Small intestine (tissue), 7 donors: ENCODE data around the gene MBD6. TPM values are rescaled to one million over a fixed set of nuclear protein-coding genes. Genes with fewer than 3 reads are reported as not detected.
"Not testable (repeated sequence)": the region's sequence is repeated elsewhere in the genome, so short reads cannot be mapped to it uniquely, and the experiment has no call there.

Experiments
- DNase-seq, 2 donors: peaks; one replicate each; pipeline versions ENCODE4 v3.0.0 to v3.0.0-alpha.2; 2013
- FAIRE-seq: peaks from 2 replicates; lab custom pipeline; 2012; peaks lifted over from hg19 to GRCh38; lab: Jason Lieb, UNC
- H3K27ac ChIP-seq, 3 donors: one replicate each; pipeline ENCODE4 v1.5.1; 2013; ENCODE audit warnings: low read length in 2 of 3, mild to moderate bottlenecking in 2 of 3, control low read depth in 1 of 3, inconsistent platforms in 1 of 3, low read depth in 1 of 3, moderate library complexity in 1 of 3
- H3K27me3 ChIP-seq, 3 donors: one replicate each; pipeline ENCODE4 v1.6.1; 2013; ENCODE audit warnings: low read length in 3 of 3, inconsistent platforms in 1 of 3; ENCODE audit not compliant: control insufficient read depth in 3 of 3, insufficient read depth in 3 of 3
- H3K36me3 ChIP-seq, 3 donors: one replicate each; pipeline ENCODE4 v1.6.1; 2013; ENCODE audit warnings: low read length in 3 of 3, inconsistent platforms in 1 of 3, low read depth in 1 of 3, mild to moderate bottlenecking in 1 of 3, moderate library complexity in 1 of 3; ENCODE audit not compliant: control insufficient read depth in 3 of 3, insufficient read depth in 2 of 3
- H3K4me1 ChIP-seq, 3 donors: one replicate each; pipeline ENCODE4 v1.6.1; 2013; ENCODE audit warnings: low read length in 2 of 3, inconsistent platforms in 1 of 3, low read depth in 1 of 3, mild to moderate bottlenecking in 1 of 3, moderate library complexity in 1 of 3; ENCODE audit not compliant: control insufficient read depth in 3 of 3, insufficient read depth in 2 of 3
- H3K4me3 ChIP-seq, 3 donors: one replicate each; pipeline ENCODE4 v1.5.1; 2013; ENCODE audit warnings: low read length in 3 of 3, control low read depth in 1 of 3, inconsistent platforms in 1 of 3, low read depth in 1 of 3, mild to moderate bottlenecking in 1 of 3, moderate library complexity in 1 of 3
- H3K9me3 ChIP-seq, 2 donors: one replicate each; pipeline ENCODE4 v1.6.1; 2013; ENCODE audit warnings: low read depth in 1 of 2, low read length in 1 of 2; ENCODE audit not compliant: control insufficient read depth in 2 of 2, insufficient read depth in 1 of 2
- WGBS, 3 donors: extraction: QIAGEN DNeasy Blood & Tissue Kit; methylation state at CpG; one replicate each; pipeline ENCODE4 v1.1.7; 2013; 5-methylcytosine and 5-hydroxymethylcytosine counted together
- polyA plus RNA-seq, 4 donors: library from polyadenylated mRNA; stranded (reverse) in 3 of 4; unstranded in 1 of 4; fragments of 200-250 nt in 3 of 4; fragments of 120-200 nt in 1 of 4; gene quantifications; one replicate each; pipeline versions ENCODE4 v1.2.1 to v1.2.3, GENCODE V29; 2013
- donor health status: healthy with polysubstance abuse.
- donor health status: control.
- donor health status: control.
- donor health status: Bipolar disorder and iron deficiency.
- donor health status: healthy.

MBD6 gene
- polyA plus RNA-seq, 4 donors: 20.5 to 72.0 (median 36.5) TPM

DNA sequence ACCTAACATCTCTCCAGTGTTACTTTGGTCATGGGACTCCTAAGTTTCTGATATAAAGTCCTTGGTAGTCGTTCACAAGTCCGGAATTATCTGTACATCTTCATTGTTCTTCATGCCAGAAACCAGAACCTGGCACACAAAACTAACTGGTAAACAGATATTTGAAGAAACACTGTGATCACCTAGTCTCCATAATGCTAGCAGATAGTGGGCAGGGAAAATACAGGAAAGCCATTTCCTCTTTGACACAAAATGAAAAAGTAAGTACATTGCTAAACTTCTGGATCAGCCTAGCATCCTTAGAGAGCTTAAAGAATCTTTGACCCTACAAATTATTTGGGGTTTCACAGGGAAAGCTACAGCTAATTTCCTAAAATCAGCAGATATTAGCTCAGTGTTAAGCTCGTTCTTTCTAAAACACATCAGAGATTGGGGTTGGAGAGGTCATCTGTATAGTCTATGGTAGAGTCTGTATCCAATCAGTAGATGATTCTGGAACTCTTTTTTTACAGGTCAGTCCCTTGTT lies 7.2 kb upstream of the MBD6 start:
- peaks cover 0 to 13% (median 0%) of the 10 kb centered on the region in 3 donors for H3K4me1 ChIP-seq

DNA sequence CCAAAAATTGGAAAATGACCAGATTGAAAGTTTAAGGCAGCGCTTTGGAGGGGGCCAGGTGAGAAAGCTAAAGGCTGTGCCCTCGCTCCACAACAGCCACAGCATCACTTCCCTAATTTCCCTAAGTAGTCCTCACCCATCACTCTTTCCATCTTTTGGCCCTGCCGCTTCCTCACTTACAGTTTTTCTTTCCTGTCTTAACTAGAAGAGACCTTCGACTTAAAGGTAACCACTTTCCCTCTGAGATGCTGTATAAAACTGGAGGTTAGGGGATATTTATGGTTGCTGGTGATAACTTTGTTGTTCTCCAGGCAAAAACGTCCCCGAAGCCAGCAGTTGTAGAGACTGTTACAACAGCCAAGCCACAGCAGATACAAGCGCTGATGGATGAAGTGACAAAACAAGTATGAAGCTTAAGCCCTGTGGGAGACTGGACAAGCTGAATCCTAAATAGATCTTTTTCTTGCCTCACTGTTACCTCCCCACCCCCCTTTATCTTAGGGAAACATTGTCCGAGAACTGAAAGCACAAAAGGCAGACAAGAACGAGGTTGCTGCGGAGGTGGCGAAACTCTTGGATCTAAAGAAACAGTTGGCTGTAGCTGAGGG lies 6.6 kb upstream of the MBD6 start:
- FAIRE-seq: no peak
- DNase-seq: no peak
- H3K27me3 ChIP-seq: no peaks in the 10 kb centered on the region
- no peak overlapping the region for H3K4me3 ChIP-seq
- peaks cover 13 to 67% (median 33%) of the 10 kb centered on the region in 3 donors for H3K36me3 ChIP-seq
- H3K9me3 ChIP-seq: no peaks in the 10 kb centered on the region
- H3K27ac ChIP-seq: no peak overlapping the region
- peaks cover 0 to 16% (median 0%) of the 10 kb centered on the region in 3 donors for H3K4me1 ChIP-seq
- 83 to 86% (median 84%) methylated on average over 11 of the region's 11 CpGs for whole genome bisulfite sequencing, 3 donors

More for the DNA sequence above, 7.2 kb upstream of the MBD6 start:
- FAIRE-seq: no peak
- Histone ChIP-seq H3K4me3 (no peak overlapping the region), H3K27ac (no peak overlapping the region), H3K9me3 (no peaks in the 10 kb centered on the region), H3K27me3 (no peaks in the 10 kb centered on the region), H3K36me3 (peaks cover 13 to 73% (median 33%) of the 10 kb centered on the region in 3 donors)
- whole genome bisulfite sequencing, 3 donors: 51 to 73% (median 56%) methylated on average over 3 of the region's 3 CpGs
- DNase-seq: no peak

DNA sequence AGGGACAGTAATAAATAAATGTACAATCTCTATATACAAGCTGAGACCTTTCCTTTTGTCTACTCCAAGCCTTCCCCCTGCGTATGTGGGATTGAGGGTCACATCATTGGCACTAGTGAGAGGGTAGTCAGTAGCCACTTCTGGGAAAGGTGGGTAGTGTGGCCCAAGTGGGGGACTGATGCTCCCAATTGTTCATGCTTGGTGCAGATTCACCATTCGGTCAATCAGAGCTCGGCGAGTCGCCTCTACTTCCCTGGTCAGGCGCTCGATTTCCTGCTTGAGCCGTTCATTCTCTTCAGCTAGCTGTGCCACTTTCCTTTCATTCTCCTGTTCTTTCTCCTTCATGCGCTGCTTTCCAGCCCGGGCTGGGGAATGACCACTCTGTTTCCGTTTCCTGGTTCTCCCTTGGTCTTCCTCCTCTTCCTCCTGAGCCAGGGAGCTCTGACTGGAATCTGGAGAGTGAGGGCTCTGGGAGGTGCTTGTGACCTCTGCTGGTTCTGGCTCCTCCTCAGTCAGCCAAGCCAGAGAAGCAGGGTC lies 5.9 kb upstream of the MBD6 start:
- no peaks in the 10 kb centered on the region for H3K27me3 ChIP-seq
- peaks cover 13 to 61% (median 33%) of the 10 kb centered on the region in 3 donors for H3K36me3 ChIP-seq
- WGBS, 3 donors: 88 to 91% (median 90%) methylated on average over 11 of the region's 11 CpGs
- DNase-seq (no peak), FAIRE-seq (no peak)
- no peak overlapping the region for H3K4me3 ChIP-seq
- no peak overlapping the region for H3K27ac ChIP-seq
- no peaks in the 10 kb centered on the region for H3K9me3 ChIP-seq
- H3K4me1 ChIP-seq: peaks cover 0 to 22% (median 3%) of the 10 kb centered on the region in 3 donors

DNA sequence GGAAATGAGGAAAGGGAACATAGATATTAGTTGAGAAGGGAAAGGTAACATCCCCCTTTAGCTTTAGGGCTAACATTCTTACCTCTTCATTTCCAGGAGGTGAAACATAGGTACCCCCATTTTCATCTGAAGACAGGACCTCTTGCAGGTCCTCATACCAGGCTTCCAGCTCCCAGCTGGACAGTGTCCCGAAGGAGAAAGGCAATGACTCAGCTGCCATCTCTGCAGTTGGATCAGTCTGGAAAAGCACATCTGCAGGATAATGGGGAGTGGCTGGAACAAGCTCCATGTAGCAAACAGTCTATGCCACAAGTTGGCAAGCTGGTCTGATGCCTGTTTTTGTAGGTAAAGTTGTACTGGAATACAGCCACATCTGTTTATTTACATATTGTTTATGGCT lies 5.4 kb upstream of the MBD6 start:
- peaks cover 0 to 27% (median 3%) of the 10 kb centered on the region in 3 donors for H3K4me1 ChIP-seq
- no peaks in the 10 kb centered on the region for H3K27me3 ChIP-seq
- no peaks in the 10 kb centered on the region for H3K9me3 ChIP-seq
- H3K4me3 ChIP-seq: no peak overlapping the region
- DNase-seq: no peak
- 56 to 77% (median 70%) methylated on average over 1 of the region's 1 CpG for WGBS, 3 donors
- H3K36me3 ChIP-seq: peaks cover 13 to 56% (median 30%) of the 10 kb centered on the region in 3 donors
- no peak for FAIRE-seq
- H3K27ac ChIP-seq: no peak overlapping the region

DNA sequence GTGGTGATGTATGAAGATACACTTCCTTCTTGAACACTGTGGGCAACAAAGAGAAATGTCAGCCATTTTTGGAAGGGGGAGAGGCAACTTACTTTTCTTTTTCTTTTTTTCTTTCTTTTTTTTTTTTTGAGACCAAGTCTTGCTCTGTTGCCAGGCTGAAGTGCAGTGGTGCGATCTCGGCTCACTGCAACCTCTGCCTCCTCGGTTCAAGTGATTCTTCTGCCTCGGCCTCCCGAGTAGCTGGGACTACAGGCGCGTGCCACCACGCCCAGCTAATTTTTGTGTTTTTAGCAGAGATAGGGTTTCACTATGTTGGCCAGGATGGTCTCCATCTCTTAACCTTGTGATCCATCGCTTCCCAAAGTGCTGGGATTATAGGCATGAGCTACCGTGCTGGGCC lies 4.9 kb upstream of the MBD6 start:
- H3K4me1 ChIP-seq: peaks cover 0 to 28% (median 3%) of the 10 kb centered on the region in 3 donors
- not testable (repeated sequence) for H3K27me3 ChIP-seq, H3K27ac ChIP-seq, H3K4me3 ChIP-seq, FAIRE-seq, DNase-seq, H3K9me3 ChIP-seq
- 88 to 91% (median 90%) methylated on average over 10 of the region's 10 CpGs for WGBS, 3 donors
- H3K36me3 ChIP-seq: peaks cover 12 to 54% (median 28%) of the 10 kb centered on the region in 3 donors

DNA sequence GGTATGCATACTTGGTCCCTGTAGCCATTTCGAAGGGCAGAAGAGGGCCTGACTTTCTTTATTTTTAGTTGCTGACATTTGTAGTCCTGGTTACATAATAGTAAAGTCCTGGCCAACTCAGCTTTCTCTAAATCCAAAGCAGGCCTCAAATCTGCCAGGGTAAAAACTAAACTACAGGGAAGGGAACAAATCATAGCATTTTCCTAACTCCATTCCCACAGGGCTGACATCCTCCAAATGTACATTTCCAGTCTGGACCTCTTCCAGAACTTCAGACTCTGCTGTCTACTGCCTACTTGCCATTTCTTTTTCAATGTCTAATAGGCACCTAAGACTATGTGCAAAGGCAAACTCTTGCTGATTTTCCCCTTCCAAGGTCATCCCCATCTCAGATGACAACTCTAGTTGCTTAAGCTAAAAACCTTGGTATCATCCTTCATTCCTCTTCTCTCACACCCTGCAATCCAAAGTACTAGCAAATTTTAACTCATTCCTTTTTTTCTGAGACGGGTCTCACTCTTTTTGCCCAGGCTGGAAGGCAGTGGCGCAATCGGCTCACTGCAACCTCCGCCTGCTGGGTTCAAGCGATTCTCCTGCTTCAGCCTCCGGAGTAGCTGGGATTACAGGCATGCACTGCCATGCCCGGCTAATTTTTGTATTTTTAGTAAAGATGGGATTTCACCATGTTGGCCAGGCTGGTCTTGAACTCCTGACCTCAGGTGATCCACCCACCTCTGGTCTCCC lies 4.3 kb upstream of the MBD6 start:
- Histone ChIP-seq H3K9me3 (no peaks in the 10 kb centered on the region), H3K4me3 (peak overlapping the region in 2 of 3 donors; percentile 85 to 99), H3K4me1 (peaks cover 0 to 28% (median 3%) of the 10 kb centered on the region in 3 donors), H3K27me3 (no peaks in the 10 kb centered on the region), H3K27ac (peak overlapping the region in 1 of 3 donors; percentile 99), H3K36me3 (peaks cover 7 to 50% (median 28%) of the 10 kb centered on the region in 3 donors)
- FAIRE-seq (no peak), DNase-seq (no peak)
- WGBS, 3 donors: 79 to 87% (median 81%) methylated on average over 8 of the region's 8 CpGs

DNA sequence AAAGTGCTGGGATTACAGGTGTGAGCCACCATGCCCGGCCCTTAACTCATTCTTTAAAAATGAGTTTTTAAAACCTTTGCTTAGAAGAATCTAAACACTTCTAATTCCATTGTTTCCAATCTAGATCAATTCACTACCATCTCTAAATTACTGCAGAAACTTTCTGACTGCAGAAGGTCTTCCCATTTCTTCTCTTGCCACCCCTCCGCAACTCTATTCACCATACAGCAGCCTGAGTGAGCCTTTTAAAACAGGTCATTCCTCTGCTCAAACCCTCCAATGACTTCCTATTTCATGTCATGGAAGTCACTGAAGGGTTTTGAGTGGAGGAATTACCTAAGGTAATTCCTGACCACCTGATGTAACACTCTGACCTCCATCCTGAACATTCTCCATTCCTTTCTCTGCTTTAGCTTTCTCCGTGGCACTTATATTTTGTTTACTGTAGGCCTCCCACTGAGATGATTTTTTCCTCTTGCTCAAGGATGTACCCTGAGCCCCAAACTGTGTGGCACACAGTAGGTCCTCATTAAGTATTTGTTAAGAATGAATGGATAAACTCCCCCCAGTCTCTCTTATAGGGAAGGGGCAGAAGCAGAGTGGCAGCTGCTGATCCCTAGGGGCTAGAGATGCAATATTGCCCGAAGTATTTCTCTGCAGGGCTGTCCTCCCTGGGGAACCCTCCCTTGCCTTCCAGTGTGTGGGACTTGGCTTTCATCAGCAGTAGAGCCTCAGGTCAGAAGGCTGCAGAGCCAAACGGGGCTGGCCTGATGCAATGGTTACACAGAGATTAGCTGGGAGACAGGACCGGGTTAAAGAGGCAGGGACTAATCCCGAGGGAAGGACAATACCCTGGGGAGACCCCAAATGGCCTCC lies 3.5 kb upstream of the MBD6 start:
- peak in 1 of 2 donors; percentile 24 for DNase-seq
- Histone ChIP-seq H3K9me3 (no peaks in the 10 kb centered on the region), H3K27ac (peak overlapping the region; percentile 96 to 99 (median 96)), H3K4me1 (peaks cover 1 to 33% (median 8%) of the 10 kb centered on the region in 3 donors), H3K27me3 (no peaks in the 10 kb centered on the region), H3K4me3 (peak overlapping the region; percentile 78 to 99 (median 85)), H3K36me3 (peaks cover 6 to 47% (median 28%) of the 10 kb centered on the region in 3 donors)
- no peak for FAIRE-seq
- WGBS, 3 donors: 23 to 27% (median 26%) methylated on average over 7 of the region's 7 CpGs
